Kidney capillary endothelial cell (primary cell): ENCODE results near the gene ITPR3.

Experiments
- DNase-seq: peaks from one replicate; pipeline ENCODE4 v3.0.0-alpha.2; 2018; ENCODE audit warnings: low spot score

Gene ITPR3

DNA sequence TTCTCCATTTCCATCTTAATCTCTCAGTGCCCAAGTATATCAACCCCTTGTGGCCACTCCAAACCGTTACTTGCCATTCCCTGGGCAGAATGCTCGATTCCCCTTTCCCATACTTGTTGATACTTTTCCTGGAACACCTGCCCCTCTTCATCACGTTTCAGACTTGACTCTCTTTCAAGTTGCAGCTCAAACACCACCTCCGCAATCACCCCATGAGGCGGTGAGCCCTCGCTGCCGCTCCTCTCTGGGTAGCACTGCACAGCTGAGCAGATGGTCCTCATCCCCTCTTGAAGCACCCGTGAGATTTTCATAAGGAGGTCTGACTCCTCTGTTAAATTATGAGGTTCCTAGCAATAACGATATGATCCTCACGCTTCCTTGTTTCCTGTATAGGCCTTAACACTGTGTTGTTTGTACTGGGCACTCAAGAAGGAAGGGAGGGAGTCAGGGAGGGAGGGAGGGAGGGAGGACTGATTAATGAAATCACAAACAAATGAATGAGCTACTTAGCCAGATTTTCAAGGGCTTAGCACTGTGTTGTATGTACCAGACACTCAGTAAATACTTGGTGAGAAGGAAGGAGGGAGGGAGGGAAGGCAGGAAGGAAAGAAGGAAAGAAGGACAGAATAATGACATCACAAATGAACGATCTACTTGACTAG is 98.3 kb downstream of the ITPR3 start:
- DNase-seq: no peak

DNA sequence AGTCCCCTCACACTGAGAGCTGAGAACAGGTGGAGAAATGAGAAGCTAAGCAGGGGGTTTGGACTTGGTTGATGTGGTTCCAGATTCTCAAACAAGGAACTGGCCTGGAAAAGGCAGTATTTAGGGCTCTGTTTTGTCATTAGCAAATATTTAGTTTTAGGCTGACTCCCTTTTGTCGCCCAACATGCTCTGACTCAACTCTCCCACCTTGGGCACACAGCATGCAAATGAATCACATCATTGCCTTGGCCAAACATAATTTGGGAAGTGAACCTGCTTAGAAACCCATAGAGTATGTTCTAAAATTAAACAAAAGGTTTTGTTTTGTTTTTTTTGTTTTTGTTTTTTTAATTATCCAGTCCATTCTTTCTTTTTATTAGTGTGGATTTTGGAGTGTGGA is 99.9 kb downstream of the ITPR3 start:
- DNase-seq: no peak

DNA sequence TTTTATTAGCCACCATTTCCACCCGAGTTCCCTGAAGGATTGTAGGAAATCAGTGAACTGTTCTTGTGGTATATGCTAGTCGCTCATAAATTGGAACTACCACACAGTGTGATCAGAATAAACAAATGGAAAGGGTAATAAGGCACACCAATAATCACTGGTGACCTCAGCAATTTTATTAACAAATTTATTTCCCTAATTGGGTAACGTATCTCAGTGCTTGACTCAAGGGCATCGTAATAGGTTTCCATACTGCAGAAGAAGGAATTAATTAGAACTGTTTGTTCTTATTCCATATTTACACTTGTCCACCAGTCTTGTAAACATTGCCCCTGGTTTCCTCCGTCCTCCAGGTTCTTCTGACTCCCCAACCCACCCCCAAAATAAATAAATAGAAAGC is 100.4 kb downstream of the ITPR3 start:
- DNase-seq: no peak

DNA sequence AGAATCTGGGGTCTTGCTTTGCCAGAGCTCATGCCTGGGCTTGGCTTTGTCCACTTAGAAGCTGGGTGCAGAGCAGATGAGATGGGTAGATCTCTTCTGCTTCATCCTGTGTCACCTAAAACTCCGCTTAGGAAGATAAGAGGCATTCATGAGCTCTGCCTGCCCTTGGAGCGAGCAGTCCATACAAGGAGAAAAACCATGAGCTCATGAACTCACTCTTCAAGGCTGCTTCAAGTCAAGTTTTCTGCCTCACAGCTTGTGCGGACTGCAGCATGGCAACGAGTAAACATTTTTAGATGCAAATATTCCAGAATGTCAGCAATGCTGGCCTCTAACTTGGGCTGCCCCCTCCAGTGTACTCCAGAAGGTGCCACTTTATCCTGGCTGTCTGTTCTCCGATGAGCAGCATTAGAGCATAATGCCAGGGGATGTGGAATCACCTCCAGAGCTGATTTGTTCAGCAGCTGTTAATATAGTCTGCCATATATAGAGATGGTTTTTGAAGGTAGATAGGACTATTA is 101.0 kb downstream of the ITPR3 start:
- DNase-seq: no peak

DNA sequence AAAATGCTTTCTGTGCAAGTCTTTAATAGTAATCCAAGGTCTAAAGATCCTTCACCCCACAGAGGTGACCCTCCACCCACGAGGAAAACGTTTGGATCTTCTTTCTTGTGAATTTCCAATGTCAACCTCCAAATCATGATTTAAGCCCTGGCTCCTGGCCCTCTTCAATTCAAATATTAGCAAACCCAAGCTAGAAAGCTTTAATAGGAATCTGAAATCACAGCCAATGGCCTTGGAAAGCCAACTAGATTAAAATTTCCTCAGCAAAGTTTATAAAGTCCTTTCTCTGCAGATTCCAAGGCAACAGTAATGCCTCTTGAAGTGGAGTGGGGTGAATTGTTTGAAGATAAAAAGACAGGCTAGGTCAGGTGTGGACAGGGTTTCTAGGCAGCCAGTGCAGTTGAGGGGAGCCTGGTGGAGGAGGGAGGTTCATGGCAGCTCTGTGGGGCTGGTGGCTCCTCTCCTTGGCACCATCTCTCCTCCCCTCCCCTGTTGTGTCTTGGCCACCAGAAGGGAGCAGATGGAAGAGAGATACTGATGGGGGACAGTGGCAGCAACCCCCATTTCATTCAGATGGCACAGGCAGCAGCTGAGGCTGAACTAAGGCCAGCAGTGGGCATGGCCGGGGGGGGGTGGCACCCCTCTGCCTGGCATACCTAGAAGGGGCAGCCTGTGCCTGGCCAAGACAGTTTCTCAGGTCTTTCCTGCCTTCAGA is 102.4 kb downstream of the ITPR3 start:
- DNase-seq: no peak

DNA sequence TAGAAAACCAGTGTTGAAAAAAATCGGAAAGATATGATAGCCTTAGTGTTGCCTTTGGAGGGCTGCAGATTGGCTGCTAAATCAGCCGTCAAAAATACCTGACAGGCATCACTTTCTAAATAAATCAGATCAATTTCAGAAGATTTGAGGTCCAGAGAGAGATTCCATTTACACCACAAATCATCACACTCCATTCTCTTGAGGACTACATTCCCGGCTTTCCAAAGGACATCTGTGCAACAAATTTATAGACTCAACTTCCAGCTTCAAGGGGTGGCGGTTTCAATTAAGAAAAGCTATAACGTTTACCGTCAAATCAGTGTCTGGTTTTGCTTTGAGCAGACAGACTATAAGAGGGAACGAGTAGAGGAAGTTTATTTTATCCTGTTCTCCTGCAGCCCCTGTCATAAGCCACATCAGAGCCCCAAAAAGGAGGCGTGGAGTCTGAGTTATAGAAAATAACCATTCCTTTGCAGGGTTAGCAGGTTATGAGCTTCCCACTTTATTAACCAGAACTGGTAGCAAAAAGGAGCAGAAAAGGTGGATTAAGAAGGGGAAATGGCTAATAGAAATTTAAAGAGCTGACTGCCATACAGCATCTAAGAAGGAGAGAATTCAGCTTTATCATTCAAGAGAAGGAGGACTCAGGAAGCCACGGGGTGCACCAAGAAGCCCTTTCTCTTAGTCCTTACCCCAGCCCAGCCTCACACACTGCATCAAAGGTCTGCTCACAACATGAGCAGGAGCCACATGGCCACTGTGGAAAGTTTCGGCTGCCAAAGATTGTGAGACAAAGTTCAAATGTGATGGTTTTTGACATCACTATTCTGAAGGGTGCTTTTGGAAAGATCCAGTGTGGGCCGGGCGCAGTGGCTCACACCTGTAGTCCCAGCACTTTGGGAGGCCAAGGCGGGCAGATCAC is 103.2 kb downstream of the ITPR3 start:
- no peak for DNase-seq

GRCh38 chr6:33725222-33725621 is 104.1 kb downstream of the ITPR3 start:
- no peak for DNase-seq

- no peak for DNase-seq
Measured at GRCh38 chr6:33725891-33726673, 105.0 kb downstream of the ITPR3 start.

DNA sequence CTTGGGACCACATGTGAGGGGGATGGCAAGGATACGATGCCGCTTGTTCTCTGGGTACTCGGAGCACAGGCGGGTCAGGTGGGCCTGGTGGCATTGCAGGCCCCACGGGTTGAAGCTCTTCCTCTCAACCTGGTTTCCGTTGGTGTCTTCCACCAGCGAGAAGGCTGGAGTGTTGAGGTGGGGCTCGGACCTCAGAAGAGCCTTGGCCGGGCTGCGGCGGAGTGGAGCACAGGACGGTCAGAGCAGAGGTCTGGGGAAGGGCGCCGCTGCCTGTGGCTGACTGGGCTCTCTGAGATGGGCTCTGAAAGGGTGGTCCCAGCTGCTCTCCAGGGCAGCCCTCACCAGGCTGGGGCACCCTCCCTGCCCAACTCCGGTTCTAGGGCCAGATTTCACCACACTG is 105.6 kb downstream of the ITPR3 start:
- no peak for DNase-seq

GRCh38 chr6:33727126-33727525 is 106.0 kb downstream of the ITPR3 start:
- no peak for DNase-seq

GRCh38 chr6:33727932-33728331 is 106.8 kb downstream of the ITPR3 start:
- DNase-seq: no peak

DNA sequence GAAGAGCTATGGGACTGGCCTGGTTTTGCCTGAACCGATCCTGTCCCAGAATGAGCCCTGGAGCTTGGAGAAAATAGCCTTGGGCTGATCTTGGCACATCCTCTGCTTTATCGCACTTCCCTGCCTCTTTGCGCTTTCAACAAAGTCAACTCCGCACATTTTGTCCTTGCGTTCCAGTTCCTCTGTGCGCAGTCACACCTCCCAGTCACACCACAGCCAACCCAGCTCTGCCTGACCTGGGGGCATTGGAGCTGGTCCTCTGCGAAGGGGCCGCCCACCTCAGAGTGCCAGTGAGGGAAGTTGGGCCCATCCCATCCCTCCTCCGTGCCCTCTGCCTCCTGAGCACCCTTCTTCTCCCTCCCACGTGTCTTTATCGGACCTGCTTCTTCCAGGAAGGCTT is 107.3 kb downstream of the ITPR3 start:
- no peak for DNase-seq

DNA sequence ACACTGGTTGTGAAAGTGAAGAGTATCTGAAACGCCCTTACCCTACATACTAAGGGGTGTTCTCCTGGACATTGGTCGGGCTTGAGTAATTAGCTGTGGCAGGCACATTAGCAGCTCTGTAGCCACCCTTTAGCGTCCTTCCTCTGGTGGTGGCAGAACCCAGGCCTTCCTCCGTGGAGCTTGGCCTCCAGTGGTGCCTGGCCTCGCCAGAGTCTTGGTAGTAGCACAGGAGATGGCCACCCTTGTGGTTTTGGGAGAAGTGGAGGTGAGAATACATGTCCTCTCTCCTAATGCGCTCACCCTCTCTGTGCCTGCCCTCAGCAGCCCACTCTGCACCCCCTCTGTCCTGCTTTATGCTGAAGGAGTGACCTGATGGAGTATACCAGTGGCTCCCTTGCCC is 107.9 kb downstream of the ITPR3 start:
- no peak for DNase-seq

DNA sequence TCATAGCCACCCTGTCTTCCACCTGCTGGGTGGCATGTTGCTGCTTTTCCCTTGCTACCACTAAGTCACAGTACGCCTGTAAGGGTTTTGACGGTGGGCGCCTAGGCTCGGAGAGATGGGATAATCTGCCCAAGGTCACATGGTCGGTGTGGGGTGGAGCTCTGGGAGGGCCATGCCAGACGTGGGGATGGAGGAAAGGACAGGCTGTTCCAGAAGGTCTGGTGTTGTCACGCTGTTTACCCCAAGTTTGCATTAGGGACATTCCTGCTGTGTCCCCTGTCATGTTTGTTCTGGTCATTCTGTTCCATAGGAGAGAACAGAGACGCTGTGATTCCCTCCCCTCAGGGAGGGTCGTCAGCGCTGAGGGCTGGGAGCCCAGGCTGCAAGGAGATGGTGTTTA is 109.5 kb downstream of the ITPR3 start:
- DNase-seq: no peak

- DNase-seq: no peak
Measured at GRCh38 chr6:33731035-33731434, 109.9 kb downstream of the ITPR3 start.

- no peak for DNase-seq
Measured at GRCh38 chr6:33731751-33732282, 110.7 kb downstream of the ITPR3 start.

DNA sequence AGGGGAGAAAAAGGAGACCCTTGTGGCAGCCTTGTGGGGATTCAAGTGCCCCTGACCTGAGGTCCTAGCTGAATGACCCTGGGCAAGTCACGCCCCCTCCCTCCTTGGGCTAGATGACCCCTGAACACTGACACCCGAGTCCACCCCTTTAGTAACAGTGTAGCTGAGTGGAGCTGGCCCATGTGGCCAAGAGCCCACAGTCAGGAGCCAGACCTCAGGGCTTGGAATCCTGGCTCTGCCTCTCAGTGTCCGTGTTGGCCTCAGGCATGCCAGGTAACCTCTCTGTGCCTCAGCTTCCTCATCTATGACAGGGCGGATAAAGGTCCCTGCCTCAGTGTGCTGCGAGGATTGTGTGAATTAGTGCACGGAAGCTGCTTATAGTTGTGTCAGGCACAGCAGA is 111.3 kb downstream of the ITPR3 start:
- no peak for DNase-seq

DNA sequence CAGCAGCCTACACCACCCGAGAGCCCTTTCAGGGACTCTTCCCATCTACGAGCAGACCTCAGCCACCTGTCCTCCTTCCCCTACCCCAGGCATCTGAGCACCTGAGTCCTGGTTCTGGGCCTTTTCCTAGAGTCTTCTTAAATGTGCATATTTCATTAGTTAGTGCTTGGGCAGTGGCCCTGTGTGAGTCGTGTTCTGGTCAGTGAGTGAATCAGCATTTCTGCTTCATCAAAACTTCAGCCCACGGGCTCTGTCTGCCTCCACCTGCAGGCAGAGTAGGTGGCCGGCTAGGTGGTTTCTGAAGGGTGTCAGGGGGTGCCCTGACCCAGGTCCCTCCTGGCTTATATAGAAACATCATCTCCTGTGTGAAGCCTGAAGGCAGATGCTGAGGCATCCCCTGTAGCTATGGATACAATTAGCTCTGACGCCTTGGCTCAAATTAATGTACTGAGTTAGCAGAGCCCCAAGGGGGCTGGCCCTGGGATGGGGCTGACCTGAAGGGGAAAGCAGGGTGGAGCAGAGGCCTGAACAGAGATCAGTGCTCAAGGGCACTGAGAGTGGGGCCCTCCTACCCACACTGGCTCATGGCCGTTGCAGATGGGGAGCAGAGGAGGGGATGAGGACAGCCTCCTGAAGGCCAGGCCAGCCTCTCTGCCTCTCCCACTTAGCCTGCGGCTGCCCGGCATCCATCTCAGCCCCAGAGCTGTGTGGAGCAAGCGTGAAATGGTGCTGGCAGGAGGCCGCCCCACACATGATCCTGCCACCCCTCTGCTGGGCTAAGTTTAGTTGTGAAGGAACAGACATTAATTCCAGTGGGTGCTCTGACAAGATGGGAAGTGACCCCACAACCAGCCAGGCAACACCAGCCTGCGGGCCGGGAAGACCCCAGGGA is 111.9 kb downstream of the ITPR3 start:
- no peak for DNase-seq

DNA sequence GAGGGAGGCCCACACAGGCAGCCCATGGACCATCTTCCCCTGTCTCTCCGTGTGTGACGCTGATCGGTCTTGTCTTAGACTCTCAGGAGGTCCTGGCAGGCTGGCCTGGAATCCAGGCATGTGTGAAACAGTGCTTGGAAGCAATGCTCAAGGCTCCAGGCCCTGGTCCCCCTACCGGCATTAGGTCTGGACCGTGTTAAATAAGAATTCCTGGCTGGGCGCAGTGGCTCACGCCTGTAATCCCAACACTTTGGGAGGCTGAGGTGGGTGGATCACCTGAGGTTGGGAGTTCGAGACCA is 112.5 kb downstream of the ITPR3 start:
- DNase-seq: no peak

DNA sequence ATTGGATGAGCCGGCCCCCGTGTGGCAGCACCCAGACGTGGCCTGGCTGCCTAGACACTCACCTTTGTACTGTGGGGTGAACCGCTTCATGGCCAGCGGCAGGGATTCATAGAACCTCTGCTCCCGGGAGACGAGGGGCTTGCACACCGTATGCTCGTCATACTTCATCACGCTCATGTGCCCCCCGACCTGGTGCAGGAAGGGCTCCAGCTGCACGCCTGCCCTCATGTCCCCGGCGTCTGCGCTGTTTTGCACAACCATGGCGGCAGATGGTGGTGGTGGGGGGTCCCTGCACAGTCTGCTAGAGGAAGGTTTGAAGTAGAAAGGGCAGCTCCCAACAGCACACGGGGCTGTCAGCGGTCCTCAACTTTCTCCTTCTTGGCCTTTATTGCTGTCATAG is 114.1 kb downstream of the ITPR3 start:
- no peak for DNase-seq
